ENCODE data around the gene HEATR5A. TPM values are rescaled to one million over a fixed set of nuclear protein-coding genes. Genes with fewer than 3 reads are reported as not detected.
A peak's percentile ranks its signal among the peaks of the same experiment; 100 is the strongest.

Gene HEATR5A
- total and polyA plus RNA-seq, 2 of the 13 experiments (the other 11 are each of a cell fraction or from before 2014, with no cell fraction given), result 36.4 to 105 TPM

DNA sequence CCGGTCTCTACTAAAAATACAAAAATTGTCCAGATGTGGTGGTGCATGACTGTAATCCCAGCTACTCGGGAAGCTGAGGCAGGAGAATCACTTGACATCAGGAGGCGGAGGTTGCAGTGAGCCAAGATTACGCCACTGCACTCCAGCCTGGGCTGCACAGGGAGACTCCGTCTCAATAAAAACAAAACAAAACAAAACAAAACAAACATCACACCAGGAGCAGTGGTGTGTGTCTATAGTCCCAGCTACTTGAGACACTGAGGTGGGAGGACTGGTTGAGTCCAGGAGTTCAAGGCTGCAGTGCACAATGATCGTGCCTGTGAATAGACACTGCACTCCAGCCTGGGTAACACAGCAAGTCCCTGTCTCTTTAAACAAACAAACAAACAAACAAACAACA is 123.2 kb downstream of the HEATR5A start (continued):
- TF ChIP-seq ZNF256 (CRISPR knock-in tag; conservative IDR thresholded peaks at IDR 0.05) (peak; percentile 75; the same call in 1 of the 2 replicates), FOXP1 (IDR thresholded peaks at IDR 0.05) (peak; percentile 84), FOXP1 (CRISPR knock-in tag; IDR thresholded peaks at IDR 0.05) (peak; percentile 96), SMAD9 (CRISPR knock-in tag; IDR thresholded peaks at IDR 0.05) (no peak), SP5 (CRISPR knock-in tag; IDR thresholded peaks at IDR 0.05; ENCODE audit: borderline replicate concordance, low read depth) (0 out of 2 replicates have a peak, but pooled peaks have one; percentile 30), MED1 (CRISPR knock-in tag; IDR thresholded peaks at IDR 0.05) (peak; percentile 39; the same call in 1 of the 2 replicates), ZNF263 (CRISPR knock-in tag; IDR thresholded peaks at IDR 0.05) (peak; percentile 75; the same call in 1 of the 2 replicates), BORCS8-MEF2B (CRISPR knock-in tag; IDR thresholded peaks at IDR 0.05) (0 out of 2 replicates have a peak, but pooled peaks have one; percentile 18), POLR2AphosphoS5 (IDR thresholded peaks at IDR 0.05; ENCODE audit: low read depth, low read length) (no peak), ZBTB38 (CRISPR knock-in tag; IDR thresholded peaks at IDR 0.05) (peak; percentile 65; the same call in 1 of the 2 replicates), EP300 (IDR thresholded peaks at IDR 0.05; ENCODE audit: low read depth in 2 of 2, low read length in 2 of 2) (0 out of 4 replicates have a peak, but pooled peaks of 1 of the 2 experiments have one; percentile 10), EP300 (CRISPR knock-in tag; IDR thresholded peaks at IDR 0.05; ENCODE audit: borderline replicate concordance) (no peak), ZNF891 (CRISPR knock-in tag; IDR thresholded peaks at IDR 0.05) (peak; percentile 57; the same call in 1 of the 2 replicates), ZNF781 (CRISPR knock-in tag; IDR thresholded peaks at IDR 0.05; ENCODE audit: borderline replicate concordance, not compliant biosample characterization) (peak; percentile 40), TRIM24 (CRISPR knock-in tag; IDR thresholded peaks at IDR 0.05) (0 out of 2 replicates have a peak, but pooled peaks have one; percentile 9), HOXA5 (CRISPR knock-in tag; IDR thresholded peaks at IDR 0.05) (0 out of 2 replicates have a peak, but pooled peaks have one; percentile 33), RFXAP (CRISPR knock-in tag; IDR thresholded peaks at IDR 0.05; ENCODE audit: borderline replicate concordance) (0 out of 2 replicates have a peak, but pooled peaks have one; percentile 47), TMF1 (CRISPR knock-in tag; IDR thresholded peaks at IDR 0.05; ENCODE audit: low read depth) (no peak)
- TF ChIP-seq, protein P1, sequence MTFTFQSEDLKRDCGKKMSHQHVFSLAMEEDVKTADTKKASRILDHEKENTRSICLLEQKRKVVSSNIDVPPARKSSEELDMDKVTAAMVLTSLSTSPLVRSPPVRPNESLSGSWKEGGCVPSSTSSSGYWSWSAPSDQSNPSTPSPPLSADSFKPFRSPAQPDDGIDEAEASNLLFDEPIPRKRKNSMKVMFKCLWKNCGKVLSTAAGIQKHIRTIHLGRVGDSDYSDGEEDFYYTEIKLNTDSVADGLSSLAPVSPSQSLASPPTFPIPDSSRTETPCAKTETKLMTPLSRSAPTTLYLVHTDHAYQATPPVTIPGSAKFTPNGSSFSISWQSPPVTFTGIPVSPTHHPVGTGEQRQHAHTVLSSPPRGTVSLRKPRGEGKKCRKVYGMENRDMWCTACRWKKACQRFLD (CRISPR knock-in tag; IDR thresholded peaks at IDR 0.05; ENCODE audit: borderline replicate concordance), result 0 out of 2 replicates have a peak, but pooled peaks have one; percentile 32
- TF ChIP-seq, protein P2, sequence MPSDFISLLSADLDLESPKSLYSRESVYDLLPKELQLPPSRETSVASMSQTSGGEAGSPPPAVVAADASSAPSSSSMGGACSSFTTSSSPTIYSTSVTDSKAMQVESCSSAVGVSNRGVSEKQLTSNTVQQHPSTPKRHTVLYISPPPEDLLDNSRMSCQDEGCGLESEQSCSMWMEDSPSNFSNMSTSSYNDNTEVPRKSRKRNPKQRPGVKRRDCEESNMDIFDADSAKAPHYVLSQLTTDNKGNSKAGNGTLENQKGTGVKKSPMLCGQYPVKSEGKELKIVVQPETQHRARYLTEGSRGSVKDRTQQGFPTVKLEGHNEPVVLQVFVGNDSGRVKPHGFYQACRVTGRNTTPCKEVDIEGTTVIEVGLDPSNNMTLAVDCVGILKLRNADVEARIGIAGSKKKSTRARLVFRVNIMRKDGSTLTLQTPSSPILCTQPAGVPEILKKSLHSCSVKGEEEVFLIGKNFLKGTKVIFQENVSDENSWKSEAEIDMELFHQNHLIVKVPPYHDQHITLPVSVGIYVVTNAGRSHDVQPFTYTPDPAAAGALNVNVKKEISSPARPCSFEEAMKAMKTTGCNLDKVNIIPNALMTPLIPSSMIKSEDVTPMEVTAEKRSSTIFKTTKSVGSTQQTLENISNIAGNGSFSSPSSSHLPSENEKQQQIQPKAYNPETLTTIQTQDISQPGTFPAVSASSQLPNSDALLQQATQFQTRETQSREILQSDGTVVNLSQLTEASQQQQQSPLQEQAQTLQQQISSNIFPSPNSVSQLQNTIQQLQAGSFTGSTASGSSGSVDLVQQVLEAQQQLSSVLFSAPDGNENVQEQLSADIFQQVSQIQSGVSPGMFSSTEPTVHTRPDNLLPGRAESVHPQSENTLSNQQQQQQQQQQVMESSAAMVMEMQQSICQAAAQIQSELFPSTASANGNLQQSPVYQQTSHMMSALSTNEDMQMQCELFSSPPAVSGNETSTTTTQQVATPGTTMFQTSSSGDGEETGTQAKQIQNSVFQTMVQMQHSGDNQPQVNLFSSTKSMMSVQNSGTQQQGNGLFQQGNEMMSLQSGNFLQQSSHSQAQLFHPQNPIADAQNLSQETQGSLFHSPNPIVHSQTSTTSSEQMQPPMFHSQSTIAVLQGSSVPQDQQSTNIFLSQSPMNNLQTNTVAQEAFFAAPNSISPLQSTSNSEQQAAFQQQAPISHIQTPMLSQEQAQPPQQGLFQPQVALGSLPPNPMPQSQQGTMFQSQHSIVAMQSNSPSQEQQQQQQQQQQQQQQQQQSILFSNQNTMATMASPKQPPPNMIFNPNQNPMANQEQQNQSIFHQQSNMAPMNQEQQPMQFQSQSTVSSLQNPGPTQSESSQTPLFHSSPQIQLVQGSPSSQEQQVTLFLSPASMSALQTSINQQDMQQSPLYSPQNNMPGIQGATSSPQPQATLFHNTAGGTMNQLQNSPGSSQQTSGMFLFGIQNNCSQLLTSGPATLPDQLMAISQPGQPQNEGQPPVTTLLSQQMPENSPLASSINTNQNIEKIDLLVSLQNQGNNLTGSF (CRISPR knock-in tag; IDR thresholded peaks at IDR 0.05), result peak; percentile 68; the same call in 1 of the 2 replicates
- TF ChIP-seq, protein P3, sequence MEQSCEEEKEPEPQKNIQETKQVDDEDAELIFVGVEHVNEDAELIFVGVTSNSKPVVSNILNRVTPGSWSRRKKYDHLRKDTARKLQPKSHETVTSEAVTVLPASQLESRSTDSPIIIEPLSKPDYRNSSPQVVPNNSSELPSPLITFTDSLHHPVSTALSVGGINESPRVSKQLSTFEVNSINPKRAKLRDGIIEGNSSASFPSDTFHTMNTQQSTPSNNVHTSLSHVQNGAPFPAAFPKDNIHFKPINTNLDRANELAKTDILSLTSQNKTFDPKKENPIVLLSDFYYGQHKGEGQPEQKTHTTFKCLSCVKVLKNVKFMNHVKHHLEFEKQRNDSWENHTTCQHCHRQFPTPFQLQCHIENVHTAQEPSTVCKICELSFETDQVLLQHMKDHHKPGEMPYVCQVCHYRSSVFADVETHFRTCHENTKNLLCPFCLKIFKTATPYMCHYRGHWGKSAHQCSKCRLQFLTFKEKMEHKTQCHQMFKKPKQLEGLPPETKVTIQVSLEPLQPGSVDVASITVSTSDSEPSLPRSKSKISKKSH (CRISPR knock-in tag; IDR thresholded peaks at IDR 0.05; ENCODE audit: borderline replicate concordance), result 0 out of 2 replicates have a peak, but pooled peaks have one; percentile 48
- TF ChIP-seq, protein P4, sequence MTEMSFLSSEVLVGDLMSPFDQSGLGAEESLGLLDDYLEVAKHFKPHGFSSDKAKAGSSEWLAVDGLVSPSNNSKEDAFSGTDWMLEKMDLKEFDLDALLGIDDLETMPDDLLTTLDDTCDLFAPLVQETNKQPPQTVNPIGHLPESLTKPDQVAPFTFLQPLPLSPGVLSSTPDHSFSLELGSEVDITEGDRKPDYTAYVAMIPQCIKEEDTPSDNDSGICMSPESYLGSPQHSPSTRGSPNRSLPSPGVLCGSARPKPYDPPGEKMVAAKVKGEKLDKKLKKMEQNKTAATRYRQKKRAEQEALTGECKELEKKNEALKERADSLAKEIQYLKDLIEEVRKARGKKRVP (CRISPR knock-in tag; IDR thresholded peaks at IDR 0.05), result 0 out of 4 replicates have a peak, but pooled peaks of 1 of the 2 experiments have one; percentile 30
